Right cardiac atrium (tissue), 5 donors: ENCODE measurements around the gene WASF3. TPM values are rescaled to one million over a fixed set of nuclear protein-coding genes. Genes with fewer than 3 reads are reported as not detected.

Experiments
- ATAC-seq, 2 donors: fragments of 200-7000 bp; cut with Tn5 transposase; one replicate each; pipeline versions ENCODE4 v1.8.0 to v1.9.1; 2020; ENCODE audit warnings: moderate library complexity in 2 of 2, mild to moderate bottlenecking in 1 of 2
- DNase-seq, 3 donors: peaks; one replicate each; pipeline ENCODE4 v3.0.0-alpha.2; 2020
- H3K27ac ChIP-seq: one replicate; pipeline ENCODE4 v1.5.1; 2013; ENCODE audit warnings: mild to moderate bottlenecking, low read length, control low read depth, moderate library complexity
- H3K27me3 ChIP-seq: one replicate; pipeline ENCODE4 v1.6.1; 2013; ENCODE audit not compliant: control insufficient read depth, insufficient read depth
- H3K4me1 ChIP-seq: one replicate; pipeline ENCODE4 v1.6.1; 2013; ENCODE audit warnings: low read length; ENCODE audit not compliant: control insufficient read depth, insufficient read depth
- H3K4me3 ChIP-seq: one replicate; pipeline ENCODE4 v1.5.1; 2013; ENCODE audit warnings: low read length, control low read depth
- H3K9me3 ChIP-seq: one replicate; pipeline ENCODE4 v1.6.1; 2013; ENCODE audit warnings: low read length; ENCODE audit not compliant: control insufficient read depth
- WGBS: extraction: QIAGEN DNeasy Blood & Tissue Kit; methylation state at CpG from one replicate; pipeline ENCODE4 v1.1.7; 2013; 5-methylcytosine and 5-hydroxymethylcytosine counted together
- intact Hi-C, 4 donors: fragments of 100-400 bp; cut with DNase I; formaldehyde crosslinking; loops; one replicate each; pipeline versions ENCODE4 v1.11.0 to v1.14.0; 2022 to 2023
- polyA plus RNA-seq: library from polyadenylated mRNA; stranded (reverse); fragments of 200-250 nt; gene quantifications from one replicate; pipeline ENCODE4 v1.2.3, GENCODE V29; 2013
- total RNA-seq, 4 donors: library from RNA; stranded (reverse); fragmentation: NEBNext Ultra II Directional; extraction: Animal tissue kit (Norgen Biotek cat#: 25700); gene quantifications; one replicate each; pipeline ENCODE4 v1.2.1, GENCODE V29; 2021
- donor health status: healthy with polysubstance abuse.
- donor health status: DM: no; HTN: yes; CAD: no.
- donor health status: DM: no; HTN: no; CAD: no.
- donor health status: DM: no; HTN: yes; CAD: no; lungs with severe emphysema.
- donor health status: DM: yes; HTN: yes; CAD: no.

The WASF3 gene
- total and polyA plus RNA-seq, 5 donors: 5.9 to 16.0 (median 13.9) TPM

- DNase-seq (no peak), ATAC-seq (no peak)
- H3K9me3 ChIP-seq: no peaks in the 10 kb centered on the region
- H3K4me1 ChIP-seq: no peaks in the 10 kb centered on the region
- intact Hi-C loops: no loop called here
- no peaks in the 10 kb centered on the region for H3K27me3 ChIP-seq
- WGBS: 96% methylated on average over 19 of the region's 19 CpGs
- H3K4me3 ChIP-seq: no peak overlapping the region
- H3K27ac ChIP-seq: no peak overlapping the region
Measured at GRCh38 chr13:26682606-26683005, 125.1 kb downstream of the WASF3 start.

DNA sequence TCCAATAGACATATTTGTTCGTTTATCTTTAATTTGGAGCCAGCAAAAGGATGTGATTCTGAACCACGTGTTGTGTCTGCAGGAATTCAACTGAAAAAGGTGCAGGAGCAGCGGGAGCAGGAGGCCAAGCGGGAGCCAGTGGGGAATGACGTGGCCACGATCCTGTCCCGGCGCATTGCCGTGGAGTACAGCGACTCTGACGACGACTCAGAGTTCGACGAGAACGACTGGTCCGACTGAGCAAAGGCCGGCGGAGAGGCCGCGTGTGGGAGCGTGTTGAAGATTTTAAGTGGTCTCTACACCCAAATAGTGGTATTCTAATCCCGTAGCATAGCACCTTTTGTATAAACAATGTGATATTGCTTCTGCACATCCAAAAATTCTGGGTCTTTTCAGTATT, 128.1 kb downstream of the WASF3 start:
- H3K27ac ChIP-seq: no peak overlapping the region
- no peak overlapping the region for H3K4me3 ChIP-seq
- no peak for ATAC-seq
- DNase-seq: no peak
- 95% methylated on average over 22 of the region's 22 CpGs for WGBS
- H3K9me3 ChIP-seq: no peaks in the 10 kb centered on the region
- intact Hi-C loops: no loop called here
- H3K27me3 ChIP-seq: no peaks in the 10 kb centered on the region
- H3K4me1 ChIP-seq: no peaks in the 10 kb centered on the region

- no peaks in the 10 kb centered on the region for H3K4me1 ChIP-seq
- no peak for ATAC-seq
- no peak overlapping the region for H3K4me3 ChIP-seq
- no peaks in the 10 kb centered on the region for H3K27me3 ChIP-seq
- no peak overlapping the region for H3K27ac ChIP-seq
- intact Hi-C loops: no loop called here
- H3K9me3 ChIP-seq: no peaks in the 10 kb centered on the region
- no peak for DNase-seq
- 98% methylated on average over 2 of the region's 2 CpGs for WGBS
Measured at GRCh38 chr13:26686285-26686684, 128.8 kb downstream of the WASF3 start.

DNA sequence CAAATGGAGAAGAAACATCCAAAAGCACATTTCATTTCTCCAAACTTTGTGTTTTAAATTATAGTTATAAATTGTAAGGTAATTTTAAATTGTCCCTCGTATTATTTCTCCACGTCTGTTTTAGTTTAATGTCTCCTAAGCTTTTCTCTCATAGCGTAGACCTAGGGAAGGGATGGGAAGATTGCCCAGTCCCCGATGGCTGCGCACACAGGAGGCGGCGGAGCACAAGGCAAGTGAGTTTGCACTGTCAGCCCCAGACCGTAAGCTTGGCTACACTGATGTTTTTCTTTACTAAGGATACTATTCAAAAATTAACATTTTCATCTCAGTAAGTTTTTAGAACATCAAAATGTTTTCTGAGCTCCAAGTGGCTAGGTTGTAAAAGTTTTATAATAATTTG, 130.8 kb downstream of the WASF3 start:
- Histone ChIP-seq H3K27ac (no peak overlapping the region), H3K27me3 (no peaks in the 10 kb centered on the region), H3K4me1 (no peaks in the 10 kb centered on the region), H3K4me3 (no peak overlapping the region), H3K9me3 (no peaks in the 10 kb centered on the region)
- DNase-seq (no peak), ATAC-seq (no peak)
- 94% methylated on average over 8 of the region's 8 CpGs for WGBS
- intact Hi-C loops: no loop called here

GRCh38 chr13:26688980-26689379, 131.5 kb downstream of the WASF3 start:
- intact Hi-C loops: no loop called here
- H3K27me3 ChIP-seq: no peaks in the 10 kb centered on the region
- no peak overlapping the region for H3K27ac ChIP-seq
- WGBS: 96% methylated on average over 4 of the region's 4 CpGs
- no peaks in the 10 kb centered on the region for H3K9me3 ChIP-seq
- H3K4me3 ChIP-seq: no peak overlapping the region
- no peaks in the 10 kb centered on the region for H3K4me1 ChIP-seq
- ATAC-seq (no peak), DNase-seq (no peak)

DNA sequence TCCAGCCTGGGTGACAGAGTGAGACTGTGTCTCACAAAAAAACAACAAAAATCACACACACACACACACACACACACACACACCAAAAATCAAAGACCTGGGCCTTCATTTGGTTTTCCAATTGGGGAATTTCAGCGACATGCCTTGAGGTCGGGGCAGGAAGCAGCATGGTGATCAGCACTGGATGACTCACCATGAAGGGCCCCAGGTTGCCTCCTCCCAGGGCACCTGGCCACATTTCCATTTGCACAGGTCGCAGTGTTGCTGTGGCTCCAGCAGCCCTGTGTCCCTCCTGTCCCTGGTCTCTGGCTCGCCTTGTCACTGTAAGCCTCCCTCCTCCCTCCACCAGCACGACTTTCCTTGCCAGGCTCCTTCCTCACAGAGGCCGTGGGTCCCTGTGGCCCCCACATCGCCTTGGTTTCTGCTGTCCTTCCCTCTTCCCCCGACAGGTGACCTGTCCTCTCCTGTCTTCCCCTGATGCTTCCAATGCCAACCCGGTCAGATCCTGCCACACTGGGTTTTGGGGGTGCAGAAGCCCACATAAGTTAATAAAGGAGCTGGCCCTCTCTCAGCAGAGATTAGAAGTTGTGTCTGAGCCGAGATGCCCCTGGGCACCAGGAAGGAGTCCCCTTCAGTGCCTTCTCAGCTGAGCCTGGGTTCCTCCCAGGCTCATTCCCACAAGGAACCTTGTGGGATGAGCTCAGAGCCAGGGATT, 136.4 kb downstream of the WASF3 start:
- DNase-seq (no peak), ATAC-seq (no peak)
- intact Hi-C loops: loop anchor here in 2 of 4 donors (10.0 kb wide), 2 partner anchors 199 to 509 kb away; no protein-coding TSS in a partner anchor
- 87% methylated on average over 10 of the region's 10 CpGs for WGBS
- H3K4me1 ChIP-seq: no peaks in the 10 kb centered on the region
- no peaks in the 10 kb centered on the region for H3K9me3 ChIP-seq
- no peaks in the 10 kb centered on the region for H3K27me3 ChIP-seq
- no peak overlapping the region for H3K4me3 ChIP-seq
- H3K27ac ChIP-seq: no peak overlapping the region

- Histone ChIP-seq H3K9me3 (no peaks in the 10 kb centered on the region), H3K27ac (no peak overlapping the region), H3K4me3 (no peak overlapping the region), H3K27me3 (no peaks in the 10 kb centered on the region), H3K4me1 (no peaks in the 10 kb centered on the region)
- DNase-seq: peak in 1 of 3 donors; percentile 39
- 85% methylated on average over 19 of the region's 19 CpGs for WGBS
- ATAC-seq: no peak
- intact Hi-C loops: loop anchor here in 2 of 4 donors (5.0 to 10.0 kb wide), 3 partner anchors 200 to 510 kb away; no protein-coding TSS in a partner anchor
Measured at GRCh38 chr13:26694609-26695359, 137.3 kb downstream of the WASF3 start.

DNA sequence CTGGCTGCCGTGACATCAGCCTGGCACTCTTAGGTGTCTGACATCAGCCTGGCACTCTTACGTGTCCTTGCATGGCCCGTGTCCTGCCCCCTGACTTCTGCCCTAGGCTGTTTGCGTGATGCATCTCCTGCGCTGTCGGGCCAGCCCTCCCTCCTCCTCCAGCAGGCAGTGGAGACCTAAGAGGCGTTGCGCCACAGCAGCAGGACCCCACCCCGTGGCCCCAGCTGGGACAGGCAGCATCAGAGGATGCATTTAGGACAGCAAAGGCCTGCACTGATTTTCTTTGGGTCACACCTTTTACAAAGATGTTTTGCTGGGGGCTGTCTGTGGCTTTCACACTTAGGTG, 137.8 kb downstream of the WASF3 start:
- WGBS: 75% methylated on average over 9 of the region's 9 CpGs
- peak in 1 of 3 donors; percentile 55 for DNase-seq
- H3K4me1 ChIP-seq: no peaks in the 10 kb centered on the region

DNA sequence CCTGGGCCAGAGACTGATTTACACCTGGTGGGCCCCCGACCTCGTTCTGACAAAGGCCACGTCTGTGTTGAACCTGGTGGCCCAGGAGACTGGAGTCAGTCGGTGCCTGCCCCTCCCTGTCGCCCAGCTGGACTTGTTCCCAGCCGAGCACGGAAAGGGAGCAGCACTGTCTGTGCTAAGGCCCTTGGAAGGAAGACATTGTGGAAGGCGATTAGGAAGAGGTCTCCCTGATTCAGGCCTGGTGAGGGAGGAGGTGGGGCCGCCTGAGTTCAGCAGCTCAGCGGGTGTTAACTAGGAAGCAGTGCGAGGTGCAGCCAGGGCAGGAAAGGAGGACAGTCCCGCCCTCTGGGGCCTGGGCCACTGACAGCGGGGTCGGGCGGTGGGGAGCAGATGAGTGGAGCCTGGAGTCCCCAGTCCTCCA, 138.4 kb downstream of the WASF3 start:
- peak in 2 of 3 donors; percentile 53 to 61 for DNase-seq
- H3K27ac ChIP-seq: no peak overlapping the region
- H3K9me3 ChIP-seq: no peaks in the 10 kb centered on the region
- WGBS: 47% methylated on average over 15 of the region's 15 CpGs
- H3K27me3 ChIP-seq: no peaks in the 10 kb centered on the region
- H3K4me1 ChIP-seq: no peaks in the 10 kb centered on the region
- intact Hi-C loops: loop anchor here in 2 of 4 donors (5.0 to 10.0 kb wide), 3 partner anchors 201 to 511 kb away; no protein-coding TSS in a partner anchor
- ATAC-seq: peak in 1 of 2 donors; percentile 34
- H3K4me3 ChIP-seq: no peak overlapping the region

More for the DNA sequence above, 137.8 kb downstream of the WASF3 start:
- intact Hi-C loops: loop anchor here in 2 of 4 donors (5.0 to 10.0 kb wide), 3 partner anchors 201 to 511 kb away; no protein-coding TSS in a partner anchor
- no peak for ATAC-seq
- Histone ChIP-seq H3K4me3 (no peak overlapping the region), H3K9me3 (no peaks in the 10 kb centered on the region), H3K27ac (no peak overlapping the region), H3K27me3 (no peaks in the 10 kb centered on the region)

DNA sequence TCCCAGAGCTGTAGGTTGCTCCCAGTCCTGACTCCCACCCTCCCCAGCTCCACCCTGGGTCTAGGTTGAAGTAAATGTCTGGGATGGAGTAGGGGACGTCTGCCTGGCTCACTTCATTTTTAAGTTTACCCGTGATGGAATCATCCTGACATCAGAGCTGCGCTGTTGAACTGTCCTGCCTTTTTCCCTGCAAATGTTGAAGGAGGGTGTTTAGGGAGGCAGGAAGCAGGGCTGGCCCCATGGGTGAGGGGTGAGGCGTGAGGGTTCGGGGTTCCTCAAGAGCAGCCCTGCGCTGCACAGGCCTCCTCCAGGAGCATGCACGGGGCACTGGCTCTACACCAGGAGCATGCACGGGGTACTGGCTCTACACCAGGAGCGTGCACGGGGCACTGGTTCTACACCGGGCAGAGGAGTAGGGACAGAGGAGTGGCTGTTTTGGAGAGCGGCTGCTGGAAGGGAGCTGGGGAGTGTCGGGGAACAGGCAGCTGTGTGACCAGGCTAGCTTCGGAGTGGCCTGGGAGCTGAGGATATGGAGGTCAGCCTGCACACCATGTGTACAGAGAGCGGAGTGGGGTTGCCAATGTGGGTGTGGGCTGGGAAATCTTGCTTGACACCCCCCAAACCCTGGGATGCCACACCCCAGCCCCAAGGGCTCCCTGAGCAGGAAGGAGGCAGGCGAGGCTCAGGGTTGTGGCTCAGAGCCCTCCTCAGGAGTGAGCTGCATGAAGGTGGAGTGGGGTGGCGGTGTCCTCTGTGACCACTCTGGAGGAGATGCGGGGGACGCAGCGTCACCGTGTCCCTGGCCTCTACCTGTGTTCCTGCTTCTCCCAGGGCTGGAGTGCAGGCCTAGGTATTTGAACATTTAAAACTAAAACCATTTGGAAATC, 139.8 kb downstream of the WASF3 start:
- no peak for DNase-seq
- 92% methylated on average over 21 of the region's 21 CpGs for WGBS
- intact Hi-C loops: loop anchor here in 2 of 4 donors (5.0 to 10.0 kb wide), 3 partner anchors 203 to 513 kb away; no protein-coding TSS in a partner anchor

More for the DNA sequence above, 139.8 kb downstream of the WASF3 start:
- Histone ChIP-seq H3K4me3 (no peak overlapping the region), H3K27ac (no peak overlapping the region), H3K4me1 (no peaks in the 10 kb centered on the region), H3K9me3 (no peaks in the 10 kb centered on the region), H3K27me3 (no peaks in the 10 kb centered on the region)
- ATAC-seq: no peak
